SK-N-SH (cell line): Measurements from ENCODE around the gene SIX5. TPM values are rescaled to one million over a fixed set of nuclear protein-coding genes. Genes with fewer than 3 reads are reported as not detected.
A peak's percentile ranks its signal among the peaks of the same experiment; 100 is the strongest.

Experiments
- CTCF ChIA-PET: fragments of 300-600, 350-600 bp; formaldehyde crosslinking; extraction: SDS; loops from one replicate; lab custom pipeline; 2021; lab: Yijun Ruan, JAX
- POLR2A ChIA-PET: fragments of 350-600 bp; sonication (Branson Sonifier 250); formaldehyde crosslinking; extraction: SDS; loops from one replicate; lab custom pipeline; 2020; ENCODE audit warnings: antibody characterized with exemption, inconsistent platforms; lab: Yijun Ruan, JAX
- DNase-seq: peaks from one replicate; pipeline ENCODE4 v3.0.0; 2012
- H2AFZ ChIP-seq: fragments of 200-600 bp; sonication (generic); 2 replicates; pipeline ENCODE4 v1.8.1; 2016; ENCODE audit warnings: antibody characterized with exemption, mild to moderate bottlenecking, low read depth
- H3F3A ChIP-seq: fragments of 200-600 bp; sonication (generic); replicated peaks from 2 replicates; pipeline ENCODE3; 2016; ENCODE audit warnings: antibody characterized with exemption, mild to moderate bottlenecking; ENCODE audit not compliant: insufficient read depth
- H3K27ac ChIP-seq, 2 experiments: fragments of 200-500 bp in 1 of 2; fragments of 200-600 bp in 1 of 2; sonication (Bioruptor generic) in 1 of 2; sonication (generic), shearing (Covaris generic) in 1 of 2; 2 replicates each; pipeline versions ENCODE4 v1.5.1 to v1.6.1; 2014 to 2016; ENCODE audit warnings: low read depth in 2 of 2, inconsistent platforms in 1 of 2, low read length in 1 of 2, mild to moderate bottlenecking in 1 of 2, mixed read lengths in 1 of 2
- H3K27me3 ChIP-seq: fragments of 200-600 bp; sonication (generic), shearing (Covaris generic); 2 replicates; pipeline ENCODE4 v1.6.1; 2016; ENCODE audit warnings: mixed run types; ENCODE audit not compliant: insufficient read depth
- H3K36me3 ChIP-seq, 2 experiments: fragments of 200-500 bp in 1 of 2; fragments of 200-600 bp in 1 of 2; sonication (Bioruptor generic) in 1 of 2; sonication (generic) in 1 of 2; replicated peaks in 1 of 2; 2 replicates each; pipeline versions ENCODE3 to v1.5.1; 2014 to 2016; ENCODE audit warnings: low read length in 1 of 2, mild to moderate bottlenecking in 1 of 2; ENCODE audit not compliant: insufficient read depth in 2 of 2, control insufficient read depth in 1 of 2
- H3K4me1 ChIP-seq, 2 experiments: fragments of 200-500 bp in 1 of 2; fragments of 200-600 bp in 1 of 2; sonication (Bioruptor generic) in 1 of 2; sonication (generic), shearing (Covaris generic) in 1 of 2; 2 replicates each; pipeline versions ENCODE4 v1.5.1 to v1.6.1; 2014 to 2016; ENCODE audit warnings: low read depth in 1 of 2, low read length in 1 of 2, mixed run types in 1 of 2; ENCODE audit not compliant: insufficient read depth in 2 of 2, control insufficient read depth in 1 of 2
- H3K4me2 ChIP-seq: fragments of 200-600 bp; sonication (generic), shearing (Covaris generic); 2 replicates; pipeline ENCODE4 v1.6.1; 2017; ENCODE audit warnings: mixed run types
- H3K4me3 ChIP-seq, 2 experiments: fragments of 200-500 bp in 1 of 2; fragments of 200-600 bp in 1 of 2; sonication (Bioruptor generic) in 1 of 2; sonication (generic), shearing (Covaris generic) in 1 of 2; 2 replicates each; pipeline versions ENCODE4 v1.5.1 to v1.8.1; 2014 to 2016; ENCODE audit warnings: low read depth in 2 of 2, inconsistent platforms in 1 of 2, low read length in 1 of 2, mild to moderate bottlenecking in 1 of 2, mixed read lengths in 1 of 2, moderate library complexity in 1 of 2
- H3K79me2 ChIP-seq: fragments of 200-600 bp; sonication (generic); 2 replicates; pipeline ENCODE4 v1.8.1; 2017; ENCODE audit warnings: mild to moderate bottlenecking; ENCODE audit not compliant: insufficient read depth
- H3K9ac ChIP-seq: fragments of 200-600 bp; sonication (generic); 2 replicates; pipeline ENCODE4 v1.6.1; 2017; ENCODE audit warnings: mixed run types
- H3K9me2 ChIP-seq: fragments of 200-600 bp; sonication (generic); 2 replicates; pipeline ENCODE4 v1.6.1; 2017; ENCODE audit warnings: mixed run types
- H3K9me3 ChIP-seq: fragments of 200-600 bp; sonication (generic); 2 replicates; pipeline ENCODE4 v1.6.1; 2017; ENCODE audit warnings: mixed run types, mild to moderate bottlenecking, moderate library complexity
- H4K20me1 ChIP-seq: fragments of 200-600 bp; sonication (generic); 2 replicates; pipeline ENCODE4 v1.6.1; 2017; ENCODE audit warnings: mild to moderate bottlenecking, mixed run types; ENCODE audit not compliant: insufficient read depth
- ELF1 ChIP-seq: IDR thresholded peaks from 2 replicates; pipeline ENCODE4 v1.4.0; 2012
- FOXJ3 ChIP-seq: sonication (generic); formaldehyde crosslinking; IDR thresholded peaks from 2 replicates; pipeline ENCODE4 v1.5.1; 2020; ENCODE audit warnings: mild to moderate bottlenecking, missing genetic modification reagents
- FOXM1 ChIP-seq: IDR thresholded peaks from 2 replicates; pipeline ENCODE4 v1.4.0; 2012; ENCODE audit warnings: low read depth, mild to moderate bottlenecking
- JUND ChIP-seq: IDR thresholded peaks from 2 replicates; pipeline ENCODE4 v1.4.0; 2012
- MEF2A ChIP-seq: IDR thresholded peaks from 2 replicates; pipeline ENCODE4 v1.4.0; 2012; ENCODE audit warnings: low read depth, borderline replicate concordance
- NFIC ChIP-seq: IDR thresholded peaks from 2 replicates; pipeline ENCODE4 v1.4.0; 2012; ENCODE audit warnings: borderline replicate concordance
- POLR2AphosphoS5 ChIP-seq: IDR thresholded peaks from 2 replicates; pipeline ENCODE4 v1.6.1; 2012; ENCODE audit warnings: low read depth, low read length
- RAD21 ChIP-seq: IDR thresholded peaks from 2 replicates; pipeline ENCODE4 v1.6.1; 2012; ENCODE audit warnings: mild to moderate bottlenecking, low read length
- RCOR1 ChIP-seq: fragments of 150-350 bp; IDR thresholded peaks from 2 replicates; pipeline ENCODE4 v1.6.1; 2017; ENCODE audit warnings: antibody characterized with exemption, low read length
- TCF12 ChIP-seq: IDR thresholded peaks from 2 replicates; pipeline ENCODE4 v1.4.0; 2012
- WGBS: methylation state at CpG from one replicate; pipeline ENCODE4 v1.1.6; 2017; ENCODE audit warnings: low lambda C conversion rate; 5-methylcytosine and 5-hydroxymethylcytosine counted together
- polyA plus RNA-seq, 3 experiments: library from polyadenylated mRNA; depleted of rRNA; stranded (reverse); fragments of >200 nt; gene quantifications; 2 replicates each; pipeline ENCODE4 v1.2.3, GENCODE V29; 2012
- TF ChIP-seq, protein P1 (sequence below): IDR thresholded peaks from 2 replicates; pipeline ENCODE4 v1.4.0; 2012; ENCODE audit warnings: low read depth, borderline replicate concordance
- TF ChIP-seq, protein P2 (sequence below): IDR thresholded peaks from 2 replicates; pipeline ENCODE4 v1.6.1; 2012; ENCODE audit warnings: mild to moderate bottlenecking, low read depth, low read length, moderate library complexity
- TF ChIP-seq, protein P3 (sequence below): fragments of 150-350 bp; IDR thresholded peaks from 2 replicates; pipeline ENCODE4 v1.6.1; 2016; ENCODE audit warnings: mild to moderate bottlenecking, low read depth, low read length

SIX5 gene
- polyA plus RNA-seq, 1 of the 3 experiments (the other 2 are of a cell fraction), result 8.4 TPM

DNA sequence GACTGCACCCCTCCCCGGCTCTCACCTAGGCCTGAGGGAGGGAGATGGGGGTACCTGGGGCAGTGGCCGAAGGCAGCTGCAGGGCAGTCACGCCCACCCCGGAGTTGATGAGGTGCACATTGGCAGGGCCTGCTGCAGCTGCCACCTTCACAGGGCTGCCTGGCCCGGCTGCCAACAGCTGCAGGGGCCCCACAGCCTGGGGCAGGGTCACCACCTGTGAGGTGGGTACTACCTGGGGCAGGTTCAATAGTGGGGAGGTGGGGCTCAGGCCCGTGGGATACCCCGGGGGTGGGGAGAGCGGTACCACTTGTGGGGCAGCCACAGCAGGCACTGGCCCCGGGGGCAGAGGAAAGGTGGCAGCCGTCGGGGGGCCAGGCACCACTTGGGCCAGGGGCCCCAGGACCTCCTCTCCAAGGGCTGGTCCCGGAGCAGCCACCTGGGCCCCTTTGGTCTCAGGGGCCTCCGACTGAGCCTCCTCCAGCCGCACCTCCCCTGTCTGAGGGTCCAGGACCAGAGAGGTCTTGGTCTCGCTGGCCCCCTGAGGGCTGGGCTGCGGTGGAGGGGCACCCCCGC lies 2.7 kb downstream of the SIX5 start:
- no peaks in the 10 kb centered on the region for H3K79me2 ChIP-seq
- peaks cover 10% of the 10 kb centered on the region; the same call in 1 of the 2 replicates for H4K20me1 ChIP-seq
- no peak overlapping the region for H3K4me3 ChIP-seq
- no peaks in the 10 kb centered on the region for H3K9me2 ChIP-seq
- no peak overlapping the region for H3K9ac ChIP-seq
- peaks cover 20% of the 10 kb centered on the region for H3F3A ChIP-seq
- H3K4me2 ChIP-seq, result peak overlapping the region; percentile 99
- no peaks in the 10 kb centered on the region for H3K9me3 ChIP-seq
- 100% methylated on average over 2 of the region's 17 CpGs for WGBS
- DNase-seq, result peak; percentile 12
- TF ChIP-seq JUND (no peak), ELF1 (no peak)
- H3K4me1 ChIP-seq, result peaks cover 8 to 27% of the 10 kb centered on the region in 2 experiments; a peak in 3 of 4 replicates
- no peak overlapping the region for H3K27ac ChIP-seq
- ChIA-PET CTCF (interaction anchor here (0.8 to 1.6 kb wide), 2 partner anchors 33 to 73 kb away, joined by 3 to 10 read pairs; no protein-coding TSS in a partner anchor), POLR2A (no interaction called here)
- H3K27me3 ChIP-seq, result no peaks in the 10 kb centered on the region
- no peak overlapping the region for H2AFZ ChIP-seq
- peaks cover 0 to 3% of the 10 kb centered on the region in 2 experiments for H3K36me3 ChIP-seq

- no peak for TF ChIP-seq MEF2A
- Histone ChIP-seq H3K27ac (no peak overlapping the region), H3F3A (peaks cover 14% of the 10 kb centered on the region), H3K36me3 (no peaks in the 10 kb centered on the region), H3K9ac (no peak overlapping the region), H3K4me3 (no peak overlapping the region), H3K9me3 (no peaks in the 10 kb centered on the region), H3K9me2 (no peaks in the 10 kb centered on the region), H3K27me3 (no peaks in the 10 kb centered on the region), H4K20me1 (peaks cover 5% of the 10 kb centered on the region; the same call in 1 of the 2 replicates), H3K4me2 (no peak overlapping the region), H3K79me2 (no peaks in the 10 kb centered on the region), H3K4me1 (peaks cover 5 to 21% of the 10 kb centered on the region in 2 experiments; a peak in 3 of 4 replicates), H2AFZ (no peak overlapping the region)
- 86% methylated on average over 17 of the region's 23 CpGs for WGBS
- CTCF ChIA-PET, result no interaction called here
- peak; percentile 54 for DNase-seq
- POLR2A ChIA-PET, result no interaction called here
Observed at GRCh38 chr19:45765702-45766295, 3.3 kb downstream of the SIX5 start.

DNA sequence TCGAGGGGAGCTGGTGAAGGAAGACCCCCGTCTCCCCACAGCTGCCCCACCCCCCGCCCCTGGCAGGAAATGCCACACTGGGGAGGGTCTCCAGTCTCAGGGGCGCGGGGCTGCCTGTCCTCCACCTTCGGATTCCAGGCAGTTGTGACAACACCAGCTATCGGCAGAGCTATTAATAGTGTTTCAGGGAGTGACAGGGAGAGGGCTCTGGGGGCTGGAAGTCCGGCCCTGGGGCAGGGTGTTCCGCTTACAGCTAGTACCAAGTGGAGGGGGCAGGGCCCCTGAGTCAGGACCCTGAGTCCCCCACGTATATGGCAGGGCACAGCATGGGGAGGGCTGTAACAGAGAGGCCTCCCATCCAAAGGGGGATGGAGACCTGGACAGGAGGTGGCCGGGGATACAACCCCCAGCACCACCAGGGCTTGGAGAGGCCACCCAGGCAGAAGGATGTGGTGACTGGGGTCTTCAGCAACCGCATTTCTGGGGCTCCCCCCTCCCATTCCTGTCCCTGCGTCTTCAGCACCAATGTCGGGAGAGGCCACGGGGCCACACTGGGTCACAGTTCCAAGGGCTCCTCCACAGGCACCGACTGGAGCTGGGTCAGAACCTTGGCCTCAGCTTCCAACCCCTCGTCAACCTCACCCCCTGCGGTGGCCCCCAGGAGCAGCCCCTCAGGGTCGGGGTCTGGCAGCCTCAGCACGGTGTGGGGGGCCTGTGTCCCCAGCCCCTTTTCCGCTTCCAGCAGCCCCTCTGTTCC lies 3.9 kb downstream of the SIX5 start:
- CTCF ChIA-PET, result interaction anchor here (1.4 kb wide), 1 partner anchor 34 kb away, joined by 3 read pairs; no protein-coding TSS in a partner anchor
- Histone ChIP-seq H3K4me1 (peaks cover 4 to 20% of the 10 kb centered on the region in 2 experiments; a peak in 2 of 4 replicates), H3K4me2 (no peak overlapping the region), H3K9me2 (no peaks in the 10 kb centered on the region), H3K9ac (no peak overlapping the region), H4K20me1 (0 out of 2 replicates have a peak, but pooled peaks cover 4% of the 10 kb centered on the region), H3K79me2 (no peaks in the 10 kb centered on the region), H2AFZ (no peak overlapping the region), H3K27me3 (no peaks in the 10 kb centered on the region), H3K27ac (no peak overlapping the region), H3K9me3 (no peaks in the 10 kb centered on the region), H3K36me3 (no peaks in the 10 kb centered on the region), H3F3A (peaks cover 9% of the 10 kb centered on the region), H3K4me3 (no peak overlapping the region)
- WGBS, result 79% methylated on average over 13 of the region's 21 CpGs
- POLR2A ChIA-PET, result no interaction called here
- DNase-seq, result peak; percentile 28
- no peak for TF ChIP-seq RCOR1
- TF ChIP-seq, protein P1, sequence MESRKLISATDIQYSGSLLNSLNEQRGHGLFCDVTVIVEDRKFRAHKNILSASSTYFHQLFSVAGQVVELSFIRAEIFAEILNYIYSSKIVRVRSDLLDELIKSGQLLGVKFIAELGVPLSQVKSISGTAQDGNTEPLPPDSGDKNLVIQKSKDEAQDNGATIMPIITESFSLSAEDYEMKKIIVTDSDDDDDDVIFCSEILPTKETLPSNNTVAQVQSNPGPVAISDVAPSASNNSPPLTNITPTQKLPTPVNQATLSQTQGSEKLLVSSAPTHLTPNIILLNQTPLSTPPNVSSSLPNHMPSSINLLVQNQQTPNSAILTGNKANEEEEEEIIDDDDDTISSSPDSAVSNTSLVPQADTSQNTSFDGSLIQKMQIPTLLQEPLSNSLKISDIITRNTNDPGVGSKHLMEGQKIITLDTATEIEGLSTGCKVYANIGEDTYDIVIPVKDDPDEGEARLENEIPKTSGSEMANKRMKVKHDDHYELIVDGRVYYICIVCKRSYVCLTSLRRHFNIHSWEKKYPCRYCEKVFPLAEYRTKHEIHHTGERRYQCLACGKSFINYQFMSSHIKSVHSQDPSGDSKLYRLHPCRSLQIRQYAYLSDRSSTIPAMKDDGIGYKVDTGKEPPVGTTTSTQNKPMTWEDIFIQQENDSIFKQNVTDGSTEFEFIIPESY, result no peak
- TF ChIP-seq, protein P2, sequence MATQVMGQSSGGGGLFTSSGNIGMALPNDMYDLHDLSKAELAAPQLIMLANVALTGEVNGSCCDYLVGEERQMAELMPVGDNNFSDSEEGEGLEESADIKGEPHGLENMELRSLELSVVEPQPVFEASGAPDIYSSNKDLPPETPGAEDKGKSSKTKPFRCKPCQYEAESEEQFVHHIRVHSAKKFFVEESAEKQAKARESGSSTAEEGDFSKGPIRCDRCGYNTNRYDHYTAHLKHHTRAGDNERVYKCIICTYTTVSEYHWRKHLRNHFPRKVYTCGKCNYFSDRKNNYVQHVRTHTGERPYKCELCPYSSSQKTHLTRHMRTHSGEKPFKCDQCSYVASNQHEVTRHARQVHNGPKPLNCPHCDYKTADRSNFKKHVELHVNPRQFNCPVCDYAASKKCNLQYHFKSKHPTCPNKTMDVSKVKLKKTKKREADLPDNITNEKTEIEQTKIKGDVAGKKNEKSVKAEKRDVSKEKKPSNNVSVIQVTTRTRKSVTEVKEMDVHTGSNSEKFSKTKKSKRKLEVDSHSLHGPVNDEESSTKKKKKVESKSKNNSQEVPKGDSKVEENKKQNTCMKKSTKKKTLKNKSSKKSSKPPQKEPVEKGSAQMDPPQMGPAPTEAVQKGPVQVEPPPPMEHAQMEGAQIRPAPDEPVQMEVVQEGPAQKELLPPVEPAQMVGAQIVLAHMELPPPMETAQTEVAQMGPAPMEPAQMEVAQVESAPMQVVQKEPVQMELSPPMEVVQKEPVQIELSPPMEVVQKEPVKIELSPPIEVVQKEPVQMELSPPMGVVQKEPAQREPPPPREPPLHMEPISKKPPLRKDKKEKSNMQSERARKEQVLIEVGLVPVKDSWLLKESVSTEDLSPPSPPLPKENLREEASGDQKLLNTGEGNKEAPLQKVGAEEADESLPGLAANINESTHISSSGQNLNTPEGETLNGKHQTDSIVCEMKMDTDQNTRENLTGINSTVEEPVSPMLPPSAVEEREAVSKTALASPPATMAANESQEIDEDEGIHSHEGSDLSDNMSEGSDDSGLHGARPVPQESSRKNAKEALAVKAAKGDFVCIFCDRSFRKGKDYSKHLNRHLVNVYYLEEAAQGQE, result no peak
- TF ChIP-seq FOXM1, result no peak
- no peak for TF ChIP-seq POLR2AphosphoS5
- no peak for TF ChIP-seq TCF12
- TF ChIP-seq, protein P3, sequence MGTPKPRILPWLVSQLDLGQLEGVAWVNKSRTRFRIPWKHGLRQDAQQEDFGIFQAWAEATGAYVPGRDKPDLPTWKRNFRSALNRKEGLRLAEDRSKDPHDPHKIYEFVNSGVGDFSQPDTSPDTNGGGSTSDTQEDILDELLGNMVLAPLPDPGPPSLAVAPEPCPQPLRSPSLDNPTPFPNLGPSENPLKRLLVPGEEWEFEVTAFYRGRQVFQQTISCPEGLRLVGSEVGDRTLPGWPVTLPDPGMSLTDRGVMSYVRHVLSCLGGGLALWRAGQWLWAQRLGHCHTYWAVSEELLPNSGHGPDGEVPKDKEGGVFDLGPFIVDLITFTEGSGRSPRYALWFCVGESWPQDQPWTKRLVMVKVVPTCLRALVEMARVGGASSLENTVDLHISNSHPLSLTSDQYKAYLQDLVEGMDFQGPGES, result no peak
- TF ChIP-seq MEF2A, result no peak
- no peak for TF ChIP-seq FOXJ3
- no peak for TF ChIP-seq JUND
- no peak for TF ChIP-seq RAD21
- TF ChIP-seq NFIC, result no peak
